Eye (tissue), 1 donor: ENCODE results near the gene DARS1.
A peak's percentile ranks its signal among the peaks of the same experiment; 100 is the strongest.

Source experiments
- DNase-seq: peaks from one replicate; pipeline ENCODE4 v3.0.0-alpha.2; 2015

Gene DARS1

DNA sequence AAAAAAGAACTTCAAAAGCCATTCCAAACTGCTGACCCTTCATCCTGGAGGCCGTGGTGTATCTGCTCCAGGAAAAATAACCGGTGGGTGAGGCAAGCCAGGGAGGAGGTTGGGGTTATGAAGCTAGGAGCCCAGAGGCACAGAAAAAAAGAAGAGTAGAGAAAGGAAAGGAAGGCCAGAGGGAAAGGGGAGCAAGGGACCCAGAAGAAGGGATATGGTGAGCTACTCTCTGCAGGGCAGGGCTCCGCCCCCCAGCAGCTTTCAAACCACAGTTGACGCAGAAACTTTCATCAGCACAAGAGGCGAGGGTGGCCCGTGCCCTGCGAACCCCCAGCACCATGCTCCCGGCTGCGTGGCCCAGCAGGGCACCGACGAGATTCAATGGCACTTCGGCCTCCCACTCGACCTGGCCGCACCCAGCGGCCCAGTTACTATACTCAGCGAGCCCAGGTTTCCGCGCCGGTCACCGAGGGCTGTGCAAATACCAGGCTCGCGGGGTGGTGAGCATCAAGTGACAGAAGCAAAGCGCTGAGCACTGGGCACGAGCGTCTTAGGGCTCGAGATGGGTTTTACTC, 109.8 kb downstream of the DARS1 start:
- DNase-seq, result peak; percentile 78

DNA sequence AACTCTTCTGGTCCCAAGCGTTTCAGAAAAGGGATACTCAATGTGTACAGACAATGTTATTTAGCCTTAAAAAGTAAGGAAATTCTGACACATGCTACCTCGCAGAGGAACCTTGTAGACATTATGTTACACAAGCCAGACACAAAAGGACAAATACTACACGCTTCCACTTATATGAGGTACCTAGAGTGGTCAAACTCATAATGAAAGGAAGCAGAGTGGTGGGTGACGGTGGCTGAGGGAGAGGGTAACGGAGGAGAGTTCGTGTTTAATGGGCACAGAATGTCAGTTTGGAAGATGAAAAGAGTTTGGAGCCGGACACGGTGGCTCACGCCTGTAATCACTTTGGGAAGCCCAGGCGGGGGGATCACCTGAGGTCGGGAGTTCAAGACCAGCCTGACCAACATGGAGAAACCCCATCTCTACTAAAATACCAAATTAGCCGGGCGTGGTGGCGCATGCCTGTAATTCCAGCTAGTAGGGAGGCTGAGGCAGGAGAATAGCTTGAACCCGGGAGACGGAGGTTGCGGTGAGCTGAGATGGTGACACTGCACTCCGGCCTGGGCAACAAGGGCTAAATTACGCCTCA, 110.6 kb downstream of the DARS1 start:
- no peak for DNase-seq

DNA sequence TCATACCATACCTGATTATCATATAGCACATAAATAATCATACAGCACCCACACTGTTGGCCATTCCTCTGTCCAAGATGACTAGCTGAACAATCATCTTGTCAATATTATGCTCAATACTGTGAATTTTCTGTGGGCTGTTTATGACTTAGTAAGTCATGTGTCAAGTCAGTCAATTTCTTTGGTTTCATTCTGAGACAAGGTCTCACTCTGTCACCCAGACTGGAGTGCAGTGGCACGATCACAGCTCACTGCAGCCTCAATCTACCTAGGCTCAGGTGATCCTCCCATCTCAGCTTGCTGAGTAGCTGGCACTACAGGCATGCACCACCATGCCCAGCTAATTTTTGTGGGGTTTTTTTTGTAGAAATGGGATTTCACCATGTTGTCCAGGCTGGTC, 114.9 kb downstream of the DARS1 start:
- no peak for DNase-seq

- no peak for DNase-seq
Observed at GRCh38 chr2:135863233-135863632, 122.2 kb downstream of the DARS1 start.

DNA sequence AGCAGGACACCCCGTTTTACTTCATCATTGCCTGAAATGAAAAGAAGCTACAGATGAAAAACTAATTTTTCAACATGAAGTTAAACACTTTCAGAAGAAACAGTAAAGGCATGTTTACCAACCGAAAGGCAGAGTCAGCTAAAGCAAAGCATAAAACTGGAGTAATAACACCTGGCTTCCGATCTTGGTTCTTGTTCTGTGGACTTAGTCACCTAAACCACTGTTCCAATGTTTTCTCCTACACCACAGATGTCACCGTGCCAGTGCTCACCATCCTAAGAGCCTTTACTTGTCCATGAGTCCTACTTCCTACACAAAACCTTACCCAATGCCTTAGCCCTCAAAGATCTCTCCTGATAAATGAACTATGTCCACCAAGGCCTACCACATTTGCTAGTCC, 122.7 kb downstream of the DARS1 start:
- DNase-seq, result no peak
